Dermis microvascular lymphatic vessel endothelial cell (primary cell): ENCODE data around the gene DMXL1. TPM values are rescaled to one million over a fixed set of nuclear protein-coding genes. Genes with fewer than 3 reads are reported as not detected.

ENCODE experiments used
- DNase-seq, 2 donors: peaks; one replicate each; pipeline versions ENCODE4 v3.0.0 to v3.0.0-alpha.2; 2010; ENCODE audit warnings: low read depth in 2 of 2
- total RNA-seq: library from RNA; depleted of rRNA; stranded (reverse); fragments of >200 nt; gene quantifications from 2 replicates; pipeline ENCODE4 v1.2.1, GENCODE V29; 2014

The DMXL1 gene, protein sequence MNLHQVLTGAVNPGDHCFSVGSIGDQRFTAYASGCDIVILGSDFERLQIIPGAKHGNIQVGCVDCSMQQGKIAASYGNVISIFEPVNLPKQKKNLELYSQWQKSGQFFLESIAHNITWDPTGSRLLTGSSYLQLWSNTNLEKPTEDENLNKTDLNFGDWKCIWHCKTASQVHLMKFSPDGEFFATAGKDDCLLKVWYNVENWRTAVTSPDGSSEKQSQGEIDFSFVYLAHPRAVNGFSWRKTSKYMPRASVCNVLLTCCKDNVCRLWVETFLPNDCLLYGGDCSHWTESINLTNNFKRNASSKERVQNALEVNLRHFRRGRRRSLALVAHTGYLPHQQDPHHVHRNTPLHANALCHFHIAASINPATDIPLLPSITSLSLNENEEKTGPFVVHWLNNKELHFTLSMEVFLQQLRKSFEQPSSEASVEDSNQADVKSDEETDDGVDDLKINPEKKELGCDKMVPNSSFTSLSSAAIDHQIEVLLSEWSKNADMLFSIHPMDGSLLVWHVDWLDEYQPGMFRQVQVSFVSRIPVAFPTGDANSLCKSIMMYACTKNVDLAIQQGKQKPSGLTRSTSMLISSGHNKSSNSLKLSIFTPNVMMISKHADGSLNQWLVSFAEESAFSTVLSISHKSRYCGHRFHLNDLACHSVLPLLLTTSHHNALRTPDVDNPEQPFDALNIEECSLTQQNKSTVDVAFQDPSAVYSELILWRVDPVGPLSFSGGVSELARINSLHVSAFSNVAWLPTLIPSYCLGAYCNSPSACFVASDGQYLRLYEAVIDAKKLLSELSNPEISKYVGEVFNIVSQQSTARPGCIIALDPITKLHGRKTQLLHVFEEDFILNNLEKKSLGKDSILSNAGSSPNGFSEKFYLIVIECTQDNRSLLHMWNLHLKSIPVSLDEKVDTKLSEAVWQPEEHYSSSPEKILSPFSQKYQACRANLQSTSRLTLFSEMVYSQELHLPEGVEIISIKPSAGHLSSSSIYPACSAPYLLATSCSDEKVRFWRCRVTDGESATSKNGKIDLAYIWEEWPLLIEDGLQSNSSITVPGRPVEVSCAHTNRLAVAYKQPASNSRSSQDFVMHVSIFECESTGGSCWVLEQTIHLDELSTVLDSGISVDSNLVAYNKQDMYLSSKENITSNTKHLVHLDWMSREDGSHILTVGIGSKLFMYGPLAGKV (N-terminal part only)
- 17.7 and 18.1 TPM in 2 replicates for total RNA-seq

DNA sequence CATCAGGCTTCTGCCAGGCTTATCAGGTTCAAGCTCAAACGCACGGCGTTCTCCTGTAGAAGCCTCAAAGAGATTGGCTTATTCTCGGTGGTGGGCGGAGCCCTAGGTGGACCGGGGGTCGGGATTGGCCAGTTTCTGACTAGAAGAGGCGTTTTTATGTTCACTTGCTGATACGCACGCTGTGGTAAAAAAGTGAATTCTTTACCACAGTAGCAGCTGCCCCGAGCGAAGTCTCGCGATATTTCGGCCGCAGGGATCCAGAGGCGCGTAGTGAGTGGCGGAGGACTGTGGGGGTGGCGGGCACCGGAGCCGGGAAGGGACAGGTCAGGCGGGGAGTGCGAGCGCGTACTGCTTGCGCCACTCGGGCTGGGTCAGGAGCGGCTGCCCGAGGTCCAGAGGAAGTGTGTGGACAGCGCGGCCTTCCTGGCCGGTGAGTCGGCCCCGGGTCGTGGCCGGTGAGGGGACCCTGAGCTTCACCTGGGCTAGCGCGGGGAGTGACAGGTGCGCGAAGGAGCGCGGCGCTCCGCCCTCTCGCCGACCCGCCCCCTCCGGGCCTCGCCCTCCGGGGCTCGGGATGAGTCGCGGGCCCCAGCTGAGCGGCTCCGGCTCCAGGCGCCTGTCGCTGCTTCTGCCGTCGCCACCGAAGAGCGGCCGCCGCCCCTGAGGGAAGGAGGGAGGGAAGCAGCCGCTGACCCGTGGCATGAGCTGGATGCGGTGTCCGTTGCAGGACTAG, at the start of gene DMXL1:
Gene DMXL1 (plus strand): TSS at position 260 of the 733 bp plus-strand sequence. CDS start 483 bp downstream, outside the sequence.
- DNase-seq: peak; percentile 99

DNA sequence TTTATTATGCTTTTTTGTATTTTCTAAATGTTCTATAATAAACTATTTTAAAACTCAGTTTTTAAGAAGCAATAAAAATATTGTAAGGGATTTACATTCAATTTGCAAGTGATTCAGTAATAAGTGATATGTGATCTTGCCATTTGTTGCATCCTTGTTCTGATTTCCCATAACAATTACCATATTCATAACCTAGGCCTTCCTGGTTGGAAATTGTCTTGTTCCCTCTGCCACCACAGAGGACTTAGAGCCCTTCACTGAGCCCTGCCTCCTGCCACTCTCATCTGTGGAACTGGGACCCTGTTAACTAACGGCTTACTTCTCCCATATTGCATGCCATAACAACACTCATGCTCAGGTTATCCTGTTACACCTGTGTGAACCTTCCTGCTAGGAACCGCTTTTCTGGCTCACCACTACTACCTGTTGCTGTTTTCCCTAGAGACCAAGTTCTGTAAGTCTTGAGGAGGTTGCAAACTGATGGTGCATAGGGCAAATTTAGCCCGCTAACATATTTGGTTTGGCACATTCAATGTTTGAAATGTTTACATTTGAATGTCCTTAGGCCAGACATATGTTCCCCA, 49.6 kb upstream of the DMXL1 start:
- no peak for DNase-seq

DNA sequence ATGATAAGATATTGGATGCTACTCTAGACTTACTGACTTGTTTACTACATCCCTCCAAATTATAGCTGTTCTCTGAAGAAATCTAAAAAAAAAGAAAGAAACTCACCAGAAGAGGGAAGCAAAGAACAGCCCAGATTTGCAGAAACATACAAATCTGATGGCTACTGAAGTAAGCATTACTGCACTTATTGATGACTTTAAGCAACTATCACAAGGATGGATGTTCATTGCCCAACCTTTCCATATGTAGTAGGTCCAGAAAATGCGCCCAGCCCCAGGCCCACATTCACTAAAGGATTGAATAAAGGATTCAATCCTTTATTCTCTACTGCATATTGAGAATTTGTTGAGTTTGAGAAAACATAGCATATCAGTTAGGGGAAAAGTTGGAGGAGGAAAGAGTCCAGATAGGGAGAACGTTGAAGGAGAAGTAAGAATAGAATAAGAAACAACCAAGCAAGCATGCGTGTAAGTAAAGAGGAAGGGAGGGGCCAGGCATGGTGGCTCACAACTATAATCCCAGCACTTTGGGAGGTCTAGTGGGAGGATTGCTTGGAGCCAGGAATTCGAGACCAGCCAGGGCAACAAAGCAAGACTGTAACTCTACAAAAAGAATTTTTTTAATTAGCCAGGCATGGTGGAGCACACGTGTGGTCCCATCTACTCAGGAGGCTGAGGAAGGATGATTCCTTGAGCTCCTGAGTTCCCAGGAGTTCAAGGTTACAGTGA, 48.7 kb upstream of the DMXL1 start:
- DNase-seq: peak; percentile 6 to 39

DNA sequence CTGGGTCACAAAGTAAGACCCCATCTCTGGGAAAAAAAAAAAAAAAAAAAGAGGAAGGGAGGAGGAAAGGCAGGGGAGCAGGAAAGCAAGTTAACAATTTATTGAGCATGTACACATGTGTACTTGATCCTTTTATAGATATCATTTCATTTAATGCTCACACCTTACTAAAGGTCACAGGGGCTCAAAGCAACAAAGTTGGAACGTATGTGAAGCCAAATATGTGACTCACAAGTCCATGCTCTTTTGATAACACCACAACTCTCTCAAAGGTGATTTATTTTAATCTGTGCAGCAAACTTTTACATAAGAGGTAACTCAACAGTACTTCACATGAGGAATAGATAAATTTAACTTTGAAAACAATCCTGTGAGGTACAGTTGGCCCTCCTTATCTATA, 48.1 kb upstream of the DMXL1 start:
- no peak for DNase-seq

DNA sequence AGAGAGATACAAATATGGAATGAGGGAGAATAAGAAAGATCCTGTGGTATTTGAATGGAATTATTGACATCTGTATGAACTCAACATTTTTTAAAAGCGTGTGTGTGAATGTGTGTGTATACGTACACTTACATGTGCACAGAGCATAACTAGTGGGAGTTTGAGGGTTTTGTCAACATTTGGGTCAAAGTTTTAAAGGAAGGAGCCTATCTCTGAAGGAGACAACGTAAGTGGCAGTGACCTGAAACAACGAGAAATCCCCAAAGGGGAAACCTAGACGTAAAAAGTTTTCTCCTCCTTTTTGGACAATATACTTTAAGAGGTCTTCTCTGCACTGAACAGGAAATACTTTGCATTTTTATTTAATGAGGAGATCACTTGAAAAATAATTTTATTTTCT, 42.3 kb upstream of the DMXL1 start:
- DNase-seq: no peak

DNA sequence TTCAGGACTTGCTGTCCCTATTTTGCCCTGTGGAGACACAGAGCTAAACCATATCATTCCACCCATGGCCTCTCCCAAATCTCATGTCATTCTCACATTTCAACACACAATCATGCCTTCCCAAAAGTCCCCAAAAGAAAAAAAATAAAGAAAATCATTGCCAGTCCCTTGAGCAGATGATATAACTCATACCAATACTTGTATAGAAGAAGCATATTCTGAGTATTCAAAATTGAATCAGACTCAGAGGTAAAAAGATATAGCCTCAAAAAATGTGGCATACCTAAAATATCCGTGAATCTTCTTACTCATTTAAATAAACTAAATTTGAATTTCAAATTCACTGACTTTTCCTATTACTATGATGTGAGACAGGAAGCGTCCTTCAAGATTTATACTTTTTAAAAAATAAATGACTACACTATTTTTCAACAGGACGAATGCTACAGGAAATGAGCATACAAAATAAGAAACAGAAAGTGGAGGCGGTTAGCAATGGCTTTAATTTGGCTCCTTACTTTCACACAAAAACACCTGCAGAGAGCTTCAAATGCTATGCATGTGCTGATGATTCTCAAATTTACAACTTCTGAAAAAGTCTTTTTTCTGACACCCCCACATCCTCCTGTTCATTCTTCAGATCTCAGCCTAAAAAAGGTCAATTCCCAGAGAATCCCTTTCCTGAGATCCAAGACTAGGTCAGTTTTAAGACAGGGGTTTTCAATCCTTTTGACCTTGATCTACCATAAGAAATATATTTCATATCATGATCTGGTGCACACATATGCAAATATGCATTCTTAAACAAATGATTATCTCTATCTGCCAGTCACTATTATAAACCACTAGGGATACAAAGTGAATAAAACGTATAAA, 39.6 kb upstream of the DMXL1 start:
- no peak for DNase-seq

DNA sequence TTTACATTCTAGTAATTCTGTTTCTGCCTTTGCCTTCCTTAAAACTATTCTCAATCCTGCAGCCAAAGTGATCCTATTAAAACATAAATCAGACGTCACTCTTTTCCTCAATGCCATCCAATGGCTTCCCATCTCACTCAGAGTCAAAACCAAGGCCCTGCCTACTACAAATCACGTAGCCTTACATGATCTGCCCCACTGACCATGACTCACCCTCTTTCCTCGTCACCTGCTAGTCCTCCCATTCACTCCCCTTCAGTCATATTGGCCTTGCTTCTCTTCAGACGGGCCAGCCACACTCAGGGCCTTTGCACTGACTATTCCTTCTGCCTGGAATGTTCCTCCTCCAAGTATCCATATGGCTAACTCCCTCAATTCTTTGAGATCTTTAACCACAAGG, 39.0 kb upstream of the DMXL1 start:
- DNase-seq: no peak

DNA sequence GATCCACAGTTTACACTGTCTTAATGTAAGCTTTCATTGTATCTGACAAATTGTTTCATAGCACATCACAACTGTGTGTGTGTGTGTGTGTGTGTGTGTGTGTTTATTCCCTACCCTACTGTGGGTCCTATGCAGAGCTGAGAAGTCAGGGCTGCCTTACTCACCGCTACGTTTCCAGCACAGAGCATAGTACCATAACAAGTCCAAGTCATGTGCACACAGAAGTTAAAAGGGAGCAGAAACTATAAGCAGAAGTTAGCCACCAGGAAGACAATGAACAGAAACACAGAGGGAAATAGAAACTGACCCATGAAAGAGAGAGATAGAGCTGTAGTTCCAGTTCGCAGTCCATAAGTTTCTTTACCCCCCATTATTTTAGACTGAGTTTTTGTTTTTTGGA, 38.2 kb upstream of the DMXL1 start:
- no peak for DNase-seq

DNA sequence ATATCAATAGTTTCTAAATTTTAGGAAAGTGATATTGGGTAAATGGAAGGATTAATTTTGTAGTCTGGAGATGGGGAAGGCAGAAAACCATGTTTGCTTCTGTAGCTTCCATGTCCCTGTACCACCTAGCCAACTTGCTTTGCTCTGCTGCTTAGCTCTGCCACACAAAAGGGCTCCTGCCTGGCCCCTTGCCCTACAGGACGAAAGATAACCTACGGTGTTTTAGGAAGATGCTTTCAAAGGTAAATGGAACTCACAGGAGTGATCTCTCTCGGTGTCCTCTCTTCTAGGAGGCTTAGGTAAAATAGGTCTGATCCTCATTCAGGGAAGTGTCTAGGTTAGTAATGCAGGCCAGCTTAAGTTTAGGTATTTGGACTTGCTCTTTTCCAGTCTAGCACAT, 37.8 kb upstream of the DMXL1 start:
- no peak for DNase-seq

DNA sequence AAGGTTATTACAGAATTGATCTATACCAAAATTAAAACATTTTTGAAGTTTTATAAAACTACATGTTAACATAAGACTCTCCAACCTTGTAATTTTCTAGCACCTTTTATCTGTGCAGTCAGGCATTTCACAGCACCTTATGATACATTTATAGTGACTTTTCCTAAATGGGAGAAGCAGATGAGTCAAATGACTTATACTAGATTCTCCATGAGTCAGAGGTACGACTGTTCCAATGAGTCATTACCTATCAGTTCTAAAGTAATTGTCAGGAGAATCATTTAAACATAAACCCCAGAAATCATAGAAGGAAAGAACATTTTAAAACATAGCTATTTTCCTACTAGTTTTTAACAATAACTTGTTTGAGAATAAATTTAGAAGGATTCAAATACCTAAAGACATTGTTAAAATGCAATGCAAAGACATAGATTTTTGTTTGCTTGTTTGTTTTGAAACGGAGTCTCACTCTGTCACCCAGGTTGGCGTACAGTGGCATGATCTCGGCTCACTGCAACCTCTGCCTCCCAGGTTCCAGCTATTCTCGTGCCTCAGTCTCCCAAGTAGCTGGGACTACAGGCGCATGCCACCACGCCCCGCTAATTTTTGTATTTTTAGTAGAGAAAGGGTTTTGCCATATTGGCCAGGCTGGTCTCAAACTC, 34.7 kb upstream of the DMXL1 start:
- peak in 1 of 2 donors; percentile 16 for DNase-seq

DNA sequence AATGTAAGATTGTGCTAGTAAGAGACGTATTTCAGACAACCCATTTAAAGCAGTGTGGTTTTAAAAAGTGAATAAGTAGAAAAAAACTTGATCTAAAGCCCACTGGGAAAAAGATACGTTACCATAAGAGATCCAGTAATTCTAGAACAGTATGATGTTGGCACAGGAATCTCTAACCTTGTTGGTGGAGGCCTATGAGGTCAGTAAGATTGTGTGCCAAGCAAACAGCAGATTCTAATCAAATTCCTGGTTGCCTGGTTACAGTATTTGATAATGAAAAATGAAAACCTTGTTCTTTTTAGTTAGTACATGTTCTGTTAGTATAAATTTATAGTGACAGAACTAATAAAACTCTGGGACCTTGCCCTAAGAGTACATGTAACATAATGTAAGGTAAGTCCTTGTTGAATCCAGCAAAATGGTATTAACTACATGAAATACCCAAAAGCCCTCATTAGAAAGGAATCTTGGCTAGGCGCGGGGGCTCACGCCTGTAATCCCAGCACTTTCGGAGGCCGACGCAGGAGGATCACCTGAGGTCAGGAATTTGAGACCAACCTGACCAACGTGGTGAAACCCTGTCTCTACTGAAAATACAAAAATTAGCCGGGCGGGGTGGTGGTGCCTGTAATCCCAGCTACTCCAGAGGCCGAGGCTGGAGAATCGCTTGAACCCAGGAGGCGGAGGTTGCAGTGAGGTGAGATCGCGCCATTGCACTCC, 33.2 kb upstream of the DMXL1 start:
- no peak for DNase-seq

DNA sequence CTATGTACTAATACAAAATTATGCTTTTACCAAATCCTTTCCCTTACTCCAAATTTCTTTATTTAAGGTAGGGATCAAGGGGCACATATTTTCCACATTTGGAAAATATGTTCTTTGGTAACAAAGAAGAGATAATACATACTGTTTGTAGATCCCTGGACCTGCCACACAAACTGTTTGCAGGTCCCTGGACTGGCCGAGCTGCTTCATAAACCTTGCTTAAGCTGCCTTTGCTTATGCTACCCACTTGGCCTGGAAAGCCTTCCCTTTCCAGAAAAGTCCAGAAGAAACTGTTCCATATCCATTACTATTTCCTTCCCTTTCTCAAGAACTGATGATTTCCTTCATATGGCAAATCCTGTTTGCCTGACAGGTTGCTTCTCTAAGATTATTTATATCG, 22.6 kb upstream of the DMXL1 start:
- DNase-seq: no peak

DNA sequence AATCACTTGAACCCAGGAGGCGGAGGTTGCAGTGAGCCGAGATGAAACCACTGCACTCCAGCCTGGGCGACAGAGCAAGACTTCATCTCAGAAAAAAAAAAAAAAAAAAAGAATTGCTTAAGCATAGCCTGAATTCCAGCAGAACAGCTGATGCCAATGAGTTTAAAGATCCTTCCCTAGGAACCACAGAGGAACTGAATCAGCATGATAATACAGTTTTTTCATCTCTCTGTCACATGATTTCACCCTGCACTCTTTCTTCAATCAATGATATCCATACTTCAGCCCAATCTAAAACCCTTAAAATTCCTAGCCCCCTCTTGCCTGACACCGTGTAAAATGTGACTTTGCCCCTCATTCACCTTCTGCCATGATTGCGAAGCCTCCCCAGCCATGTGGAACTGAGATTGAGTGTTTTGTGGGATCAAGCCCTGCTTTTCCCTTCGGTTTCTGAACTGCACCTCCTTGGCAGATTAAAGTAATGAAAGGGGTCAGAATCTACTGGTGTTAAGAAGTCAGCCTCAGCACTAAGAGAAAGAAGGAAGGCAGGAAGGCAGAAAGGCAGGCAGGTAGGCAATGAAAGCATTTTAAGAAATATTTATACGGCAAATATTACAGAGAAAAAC, 20.9 kb upstream of the DMXL1 start:
- no peak for DNase-seq

DNA sequence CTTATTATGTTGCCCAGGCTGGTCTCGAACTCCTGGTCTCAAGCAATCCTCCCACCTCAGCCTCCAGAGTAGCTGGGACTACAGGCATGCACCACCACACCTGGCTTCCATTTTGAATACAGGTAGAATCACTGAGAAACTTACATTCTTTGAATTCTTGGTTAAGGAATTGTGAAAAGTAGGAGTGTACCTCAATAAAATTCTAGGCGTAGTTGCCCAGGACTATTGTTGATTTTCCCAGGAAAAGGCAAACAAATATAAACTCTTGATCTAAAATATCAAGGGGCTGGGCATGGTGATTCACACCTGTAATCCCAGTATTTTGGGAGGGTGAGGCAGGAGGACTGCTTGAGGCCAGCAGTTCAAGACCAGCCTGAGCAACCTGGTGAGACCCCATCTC, 16.8 kb upstream of the DMXL1 start:
- DNase-seq: no peak

DNA sequence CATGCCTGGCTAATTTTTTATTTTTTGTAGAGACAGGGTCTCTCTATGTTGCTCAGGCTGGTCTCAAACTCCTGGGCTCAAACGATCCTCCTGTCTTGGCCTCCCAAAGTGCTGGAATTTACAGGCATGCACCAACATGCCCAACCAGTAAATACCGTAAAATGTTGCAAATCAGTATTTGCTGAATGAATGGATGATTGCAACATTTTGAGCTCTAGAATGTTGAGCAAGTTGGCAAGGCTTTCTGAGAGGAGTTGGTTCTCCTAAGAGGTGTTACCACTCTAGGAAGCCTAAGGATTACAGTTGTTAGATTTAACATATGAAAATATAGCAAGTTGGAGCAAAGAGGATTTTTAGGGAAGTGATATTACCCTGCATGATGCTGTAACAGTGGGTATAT, 15.6 kb upstream of the DMXL1 start:
- DNase-seq: no peak

DNA sequence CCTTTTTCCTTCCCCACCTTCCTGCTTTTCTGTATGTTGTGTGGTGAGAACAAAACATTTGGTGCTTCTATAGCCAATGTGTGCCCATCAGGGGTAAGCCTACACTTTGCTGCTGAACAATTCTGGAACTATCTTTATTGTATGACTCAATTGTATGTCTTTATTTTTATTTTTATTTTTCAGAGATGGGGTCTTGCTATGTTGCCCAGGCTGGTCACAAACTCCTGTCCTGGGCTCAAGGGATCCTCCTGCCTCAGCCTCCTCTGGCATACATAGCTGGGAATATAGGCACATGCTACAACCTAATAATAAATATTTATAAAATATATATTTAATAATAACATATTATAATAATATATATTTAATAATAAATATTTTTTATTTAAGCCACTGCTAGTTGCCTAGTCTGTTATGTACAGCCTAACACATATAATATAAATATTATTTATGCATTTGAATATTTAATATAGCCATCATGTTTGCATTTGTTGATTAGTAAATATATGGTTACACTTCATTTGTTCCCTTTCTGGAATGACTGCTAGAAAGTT, 11.8 kb upstream of the DMXL1 start:
- DNase-seq: no peak

DNA sequence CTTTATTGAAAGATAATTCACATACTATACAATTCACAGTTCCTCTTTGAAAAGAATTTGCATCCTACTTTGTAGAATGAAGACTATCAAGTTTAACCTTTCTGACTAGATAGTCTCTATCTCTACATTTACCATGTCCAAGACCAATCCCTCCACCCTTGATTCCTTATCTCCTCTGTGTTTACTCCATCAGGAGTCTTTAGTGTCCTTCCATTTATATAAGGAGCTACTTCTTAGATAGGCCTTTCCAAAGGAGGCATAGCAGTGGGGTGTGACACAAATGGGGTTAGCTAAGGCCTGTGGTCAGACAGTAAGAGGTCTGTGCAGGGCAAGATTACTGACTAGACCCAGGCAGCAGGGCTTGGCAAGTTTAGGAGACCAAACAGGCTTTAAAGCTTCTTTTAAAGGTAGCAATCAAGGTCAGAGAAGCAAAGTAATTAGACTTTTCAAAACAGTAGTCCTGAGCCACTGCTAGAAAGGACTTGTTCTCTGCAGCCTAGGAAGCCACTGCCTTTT, 11.1 kb upstream of the DMXL1 start:
- DNase-seq: no peak
